SK-N-SH treated with all-trans-retinoic acid at 6 μM for 48 hours (cell line): Measurements from ENCODE around the gene ITGB4.

ENCODE experiments used
- TF ChIP-seq, protein P1 (sequence below): fragments of 250-450 bp; sonication (Bioruptor Pico); IDR thresholded peaks from 2 replicates; pipeline ENCODE4 v1.5.0; 2020; ENCODE audit warnings: mild to moderate bottlenecking, moderate library complexity
- TF ChIP-seq, protein P2 (sequence below): fragments of 250-450 bp; sonication (Bioruptor Pico); IDR thresholded peaks from 2 replicates; pipeline ENCODE4 v1.8.0; 2021; ENCODE audit warnings: low read depth, mild to moderate bottlenecking, moderate library complexity, borderline replicate concordance
- TF ChIP-seq, protein P3 (sequence below): fragments of 250-450 bp; sonication (Bioruptor Pico); IDR thresholded peaks from 2 replicates; pipeline ENCODE4 v1.5.1; 2020; ENCODE audit warnings: low read depth, mild to moderate bottlenecking, moderate library complexity

DNA sequence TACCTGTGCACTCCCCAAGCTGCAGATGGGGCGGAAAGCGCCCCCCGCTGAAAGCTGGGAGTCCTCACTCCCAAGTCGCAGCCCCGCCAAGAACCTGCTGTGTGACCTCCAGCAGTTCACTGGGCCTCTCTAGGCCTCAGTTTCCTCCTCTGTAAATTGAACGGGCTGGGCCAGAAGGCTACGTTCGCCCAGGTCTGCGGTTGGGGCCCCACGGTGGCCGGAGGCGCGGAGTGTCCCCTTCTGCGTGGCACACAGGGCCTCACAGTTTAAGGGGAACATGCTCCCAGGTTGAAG, 43.1 kb downstream of the ITGB4 start:
- TF ChIP-seq, protein P1, sequence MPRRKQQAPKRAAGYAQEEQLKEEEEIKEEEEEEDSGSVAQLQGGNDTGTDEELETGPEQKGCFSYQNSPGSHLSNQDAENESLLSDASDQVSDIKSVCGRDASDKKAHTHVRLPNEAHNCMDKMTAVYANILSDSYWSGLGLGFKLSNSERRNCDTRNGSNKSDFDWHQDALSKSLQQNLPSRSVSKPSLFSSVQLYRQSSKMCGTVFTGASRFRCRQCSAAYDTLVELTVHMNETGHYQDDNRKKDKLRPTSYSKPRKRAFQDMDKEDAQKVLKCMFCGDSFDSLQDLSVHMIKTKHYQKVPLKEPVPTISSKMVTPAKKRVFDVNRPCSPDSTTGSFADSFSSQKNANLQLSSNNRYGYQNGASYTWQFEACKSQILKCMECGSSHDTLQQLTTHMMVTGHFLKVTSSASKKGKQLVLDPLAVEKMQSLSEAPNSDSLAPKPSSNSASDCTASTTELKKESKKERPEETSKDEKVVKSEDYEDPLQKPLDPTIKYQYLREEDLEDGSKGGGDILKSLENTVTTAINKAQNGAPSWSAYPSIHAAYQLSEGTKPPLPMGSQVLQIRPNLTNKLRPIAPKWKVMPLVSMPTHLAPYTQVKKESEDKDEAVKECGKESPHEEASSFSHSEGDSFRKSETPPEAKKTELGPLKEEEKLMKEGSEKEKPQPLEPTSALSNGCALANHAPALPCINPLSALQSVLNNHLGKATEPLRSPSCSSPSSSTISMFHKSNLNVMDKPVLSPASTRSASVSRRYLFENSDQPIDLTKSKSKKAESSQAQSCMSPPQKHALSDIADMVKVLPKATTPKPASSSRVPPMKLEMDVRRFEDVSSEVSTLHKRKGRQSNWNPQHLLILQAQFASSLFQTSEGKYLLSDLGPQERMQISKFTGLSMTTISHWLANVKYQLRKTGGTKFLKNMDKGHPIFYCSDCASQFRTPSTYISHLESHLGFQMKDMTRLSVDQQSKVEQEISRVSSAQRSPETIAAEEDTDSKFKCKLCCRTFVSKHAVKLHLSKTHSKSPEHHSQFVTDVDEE (CRISPR knock-in tag): no peak
- TF ChIP-seq, protein P2, sequence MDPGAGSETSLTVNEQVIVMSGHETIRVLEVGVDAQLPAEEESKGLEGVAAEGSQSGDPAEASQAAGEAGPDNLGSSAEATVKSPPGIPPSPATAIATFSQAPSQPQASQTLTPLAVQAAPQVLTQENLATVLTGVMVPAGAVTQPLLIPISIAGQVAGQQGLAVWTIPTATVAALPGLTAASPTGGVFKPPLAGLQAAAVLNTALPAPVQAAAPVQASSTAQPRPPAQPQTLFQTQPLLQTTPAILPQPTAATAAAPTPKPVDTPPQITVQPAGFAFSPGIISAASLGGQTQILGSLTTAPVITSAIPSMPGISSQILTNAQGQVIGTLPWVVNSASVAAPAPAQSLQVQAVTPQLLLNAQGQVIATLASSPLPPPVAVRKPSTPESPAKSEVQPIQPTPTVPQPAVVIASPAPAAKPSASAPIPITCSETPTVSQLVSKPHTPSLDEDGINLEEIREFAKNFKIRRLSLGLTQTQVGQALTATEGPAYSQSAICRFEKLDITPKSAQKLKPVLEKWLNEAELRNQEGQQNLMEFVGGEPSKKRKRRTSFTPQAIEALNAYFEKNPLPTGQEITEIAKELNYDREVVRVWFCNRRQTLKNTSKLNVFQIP: no peak
- TF ChIP-seq, protein P3, sequence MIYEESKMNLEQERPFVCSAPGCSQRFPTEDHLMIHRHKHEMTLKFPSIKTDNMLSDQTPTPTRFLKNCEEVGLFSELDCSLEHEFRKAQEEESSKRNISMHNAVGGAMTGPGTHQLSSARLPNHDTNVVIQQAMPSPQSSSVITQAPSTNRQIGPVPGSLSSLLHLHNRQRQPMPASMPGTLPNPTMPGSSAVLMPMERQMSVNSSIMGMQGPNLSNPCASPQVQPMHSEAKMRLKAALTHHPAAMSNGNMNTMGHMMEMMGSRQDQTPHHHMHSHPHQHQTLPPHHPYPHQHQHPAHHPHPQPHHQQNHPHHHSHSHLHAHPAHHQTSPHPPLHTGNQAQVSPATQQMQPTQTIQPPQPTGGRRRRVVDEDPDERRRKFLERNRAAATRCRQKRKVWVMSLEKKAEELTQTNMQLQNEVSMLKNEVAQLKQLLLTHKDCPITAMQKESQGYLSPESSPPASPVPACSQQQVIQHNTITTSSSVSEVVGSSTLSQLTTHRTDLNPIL (CRISPR knock-in tag): no peak
